GM20431 (cell line): ENCODE data around the gene ZNF35.

Experiments
- in situ Hi-C: fragments of 300-500 bp; cut with MseI, MboI; formaldehyde crosslinking; loops from one replicate; pipeline ENCODE4 v1.15.0; 2020; ENCODE audit warnings: low sequenced_read_pairs; ENCODE audit not compliant: unreplicated experiment

ZNF35 gene

DNA sequence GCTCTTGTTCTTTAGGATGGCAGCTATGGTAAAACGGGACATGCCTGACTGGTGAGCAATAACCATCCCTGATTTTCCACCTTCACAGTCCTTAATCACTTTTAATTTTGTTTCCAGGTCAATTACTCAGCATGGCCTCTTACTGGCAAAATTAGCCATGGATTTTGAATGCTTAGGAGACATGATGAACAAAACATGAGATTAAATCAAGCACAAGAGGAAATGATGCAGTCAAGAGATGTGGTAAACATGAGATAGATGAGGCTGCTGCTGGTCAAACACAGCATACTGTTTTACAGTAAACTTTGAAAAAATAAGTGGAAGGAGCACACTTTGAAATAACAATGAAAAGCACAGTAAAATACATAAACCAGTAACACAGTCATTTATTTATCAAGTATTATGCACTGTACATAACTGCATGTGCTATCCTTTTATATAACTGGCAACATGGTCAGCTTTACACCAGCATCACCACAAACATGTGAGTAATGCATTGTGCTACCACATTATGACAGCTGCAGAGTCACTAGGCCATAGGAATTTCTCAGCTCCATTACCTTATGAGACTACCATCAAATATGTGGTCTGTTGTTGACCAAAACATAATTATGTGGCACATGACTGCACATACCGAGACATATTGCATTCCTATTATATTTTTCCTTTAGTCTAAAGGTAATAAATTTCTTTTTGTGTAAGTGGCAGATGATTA, 33.8 kb downstream of the ZNF35 start:
- in situ Hi-C loops, result no loop called here

DNA sequence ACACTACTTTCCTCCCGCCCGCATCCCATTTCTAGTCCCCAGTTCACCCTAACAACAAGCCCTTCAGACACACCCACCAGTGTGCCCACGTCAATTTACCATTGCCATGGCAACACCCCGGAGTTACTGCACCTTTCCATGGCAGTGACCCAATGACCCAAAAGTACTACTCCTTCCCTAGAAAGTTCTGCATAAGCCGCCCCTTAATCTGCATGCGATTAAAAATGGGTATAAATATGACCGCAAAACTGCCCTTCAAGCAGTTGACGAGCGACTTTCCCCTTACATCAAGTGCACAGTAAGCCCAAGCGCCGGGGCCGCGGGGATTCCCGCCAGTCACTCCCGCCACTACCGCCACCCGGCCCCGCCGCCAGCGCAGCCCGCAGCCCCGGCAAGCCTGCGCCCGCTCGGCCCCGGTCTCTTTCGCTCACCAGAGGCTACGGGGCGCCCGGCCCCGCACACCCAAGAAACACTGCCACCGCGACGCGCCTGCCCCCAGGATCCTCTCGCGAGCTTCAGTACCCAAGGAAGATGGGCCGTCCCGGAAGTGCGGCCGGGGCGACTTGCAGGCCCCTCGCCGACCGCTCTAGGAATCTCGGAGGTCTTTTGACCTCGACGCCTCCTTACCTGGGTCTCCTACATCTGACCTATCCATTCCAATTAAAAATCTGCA, 36.7 kb downstream of the ZNF35 start:
- in situ Hi-C loops, result no loop called here

- in situ Hi-C loops, result no loop called here
Observed at GRCh38 chr3:44687898-44688297, 39.4 kb downstream of the ZNF35 start.
